Endodermal cell (in vitro differentiated cells): Measurements from ENCODE around the gene RBM6. TPM values are rescaled to one million over a fixed set of nuclear protein-coding genes. Genes with fewer than 3 reads are reported as not detected.
A peak's percentile ranks its signal among the peaks of the same experiment; 100 is the strongest.

Experiments used
- DNase-seq: peaks from one replicate; pipeline ENCODE4 v3.0.0-alpha.2; 2017
- H3K27ac ChIP-seq: 2 replicates; pipeline ENCODE4 v1.5.1; 2013; ENCODE audit warnings: mild to moderate bottlenecking, low read depth, low read length, moderate library complexity
- H3K27me3 ChIP-seq: 2 replicates; pipeline ENCODE4 v1.6.1; 2013; ENCODE audit warnings: mild to moderate bottlenecking, low read length, moderate library complexity; ENCODE audit not compliant: insufficient read depth, control insufficient read depth, poor library complexity, severe bottlenecking
- H3K36me3 ChIP-seq: 2 replicates; pipeline ENCODE4 v1.7.0; 2013; ENCODE audit warnings: mild to moderate bottlenecking, low read length, moderate library complexity; ENCODE audit not compliant: control insufficient read depth, insufficient read depth
- H3K4me1 ChIP-seq: one replicate; pipeline ENCODE4 v1.7.0; 2013; ENCODE audit warnings: low read length; ENCODE audit not compliant: control insufficient read depth, insufficient read depth
- H3K4me3 ChIP-seq: 2 replicates; pipeline ENCODE4 v1.5.1; 2013; ENCODE audit warnings: mild to moderate bottlenecking, low read length, moderate library complexity
- H3K9ac ChIP-seq: 2 replicates; pipeline ENCODE4 v1.6.1; 2013; ENCODE audit warnings: mild to moderate bottlenecking, low read length, moderate library complexity; ENCODE audit not compliant: poor library complexity, severe bottlenecking; ENCODE audit errors: extremely low read depth
- H3K9me3 ChIP-seq: 2 replicates; pipeline ENCODE4 v1.6.1; 2013; ENCODE audit warnings: mild to moderate bottlenecking, low read length, moderate library complexity; ENCODE audit not compliant: control insufficient read depth
- H3K27ac Mint-ChIP-seq: 2 replicates; pipeline ENCODE4 v1.8.0; 2020; ENCODE audit warnings: mixed read lengths
- H3K27me3 Mint-ChIP-seq: 2 replicates; pipeline ENCODE4 v1.8.0; 2021; ENCODE audit warnings: mild to moderate bottlenecking, mixed read lengths; ENCODE audit not compliant: insufficient read depth
- H3K36me3 Mint-ChIP-seq: 2 replicates; pipeline ENCODE4 v1.8.0; 2020; ENCODE audit warnings: low read depth, mixed read lengths
- H3K4me1 Mint-ChIP-seq: 2 replicates; pipeline ENCODE4 v1.8.0; 2020; ENCODE audit warnings: mixed read lengths
- H3K4me3 Mint-ChIP-seq: 2 replicates; pipeline ENCODE4 v1.8.0; 2020; ENCODE audit warnings: mild to moderate bottlenecking, moderate library complexity, mixed read lengths
- H3K9me3 Mint-ChIP-seq: 2 replicates; pipeline ENCODE4 v1.8.0; 2020; ENCODE audit warnings: mild to moderate bottlenecking, mixed read lengths
- WGBS, 2 experiments: methylation state at CpG; one replicate each; pipeline versions ENCODE4 v1.1.5 to v1.1.7; 2013; ENCODE audit warnings: missing lambda C conversion rate in 2 of 2, mixed read lengths in 1 of 2; ENCODE audit not compliant: insufficient coverage in 1 of 2, insufficient read length in 1 of 2; 5-methylcytosine and 5-hydroxymethylcytosine counted together
- total RNA-seq, 2 donors: library from RNA; stranded (reverse); fragmentation: NEBNext Ultra II Directional in 1 of 2; extraction: Animal tissue kit (Norgen Biotek cat#: 25700) in 1 of 2; gene quantifications; 2 replicates in 1 of 2; 3 replicates in 1 of 2; pipeline ENCODE4 v1.2.1, GENCODE V29; 2021
- TF ChIP-seq, protein P1 (sequence below): fragments of 200-600 bp; sonication (generic); conservative IDR thresholded peaks from 2 replicates; pipeline ENCODE4 v1.5.0; 2021; ENCODE audit warnings: antibody characterized with exemption, mild to moderate bottlenecking

The RBM6 gene
- total RNA-seq, 2 donors from 2014 or later: 116 to 168 TPM

DNA sequence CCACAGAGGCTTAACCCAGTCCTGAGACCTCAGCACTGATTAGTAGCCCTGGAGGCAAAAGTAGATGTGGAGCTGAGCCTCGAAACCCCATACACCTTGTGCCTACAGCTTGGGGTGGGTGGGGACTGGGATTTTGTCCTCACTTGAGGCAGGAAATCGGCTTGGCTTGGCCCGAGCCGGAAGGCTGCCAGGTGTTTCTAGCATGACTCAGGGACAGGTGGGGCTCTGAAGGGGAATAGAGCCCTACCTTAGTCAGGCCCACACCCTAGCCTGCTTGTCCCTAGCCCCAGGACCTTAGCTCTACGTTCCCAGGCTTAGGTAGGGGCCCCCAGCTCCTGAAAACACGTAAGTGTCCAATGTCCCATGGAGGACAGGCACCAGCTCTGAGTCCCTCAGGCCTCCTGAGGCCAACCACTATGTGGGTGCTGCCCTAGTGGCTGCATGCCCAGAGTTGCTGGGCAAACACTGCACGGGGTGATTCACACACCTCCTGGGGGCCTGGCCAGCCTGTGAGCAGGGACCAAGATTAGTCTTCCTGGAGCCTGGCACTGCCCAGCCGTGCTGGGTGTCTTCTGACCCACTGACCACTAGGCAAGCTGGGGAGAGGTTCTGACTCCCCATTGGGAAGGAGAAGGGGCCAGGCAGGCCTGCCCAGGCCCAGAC, 39.3 kb upstream of the RBM6 start:
- no peak for DNase-seq
- H3K36me3 ChIP-seq: no peaks in the 10 kb centered on the region
- no peaks in the 10 kb centered on the region for H3K9me3 ChIP-seq
- H3K27ac ChIP-seq: no peak overlapping the region
- no peak overlapping the region for H3K4me3 Mint-ChIP-seq
- WGBS, 2 experiments: 85 to 89% methylated on average over 5 to 8 of the region's 8 CpGs
- TF ChIP-seq, protein P1, sequence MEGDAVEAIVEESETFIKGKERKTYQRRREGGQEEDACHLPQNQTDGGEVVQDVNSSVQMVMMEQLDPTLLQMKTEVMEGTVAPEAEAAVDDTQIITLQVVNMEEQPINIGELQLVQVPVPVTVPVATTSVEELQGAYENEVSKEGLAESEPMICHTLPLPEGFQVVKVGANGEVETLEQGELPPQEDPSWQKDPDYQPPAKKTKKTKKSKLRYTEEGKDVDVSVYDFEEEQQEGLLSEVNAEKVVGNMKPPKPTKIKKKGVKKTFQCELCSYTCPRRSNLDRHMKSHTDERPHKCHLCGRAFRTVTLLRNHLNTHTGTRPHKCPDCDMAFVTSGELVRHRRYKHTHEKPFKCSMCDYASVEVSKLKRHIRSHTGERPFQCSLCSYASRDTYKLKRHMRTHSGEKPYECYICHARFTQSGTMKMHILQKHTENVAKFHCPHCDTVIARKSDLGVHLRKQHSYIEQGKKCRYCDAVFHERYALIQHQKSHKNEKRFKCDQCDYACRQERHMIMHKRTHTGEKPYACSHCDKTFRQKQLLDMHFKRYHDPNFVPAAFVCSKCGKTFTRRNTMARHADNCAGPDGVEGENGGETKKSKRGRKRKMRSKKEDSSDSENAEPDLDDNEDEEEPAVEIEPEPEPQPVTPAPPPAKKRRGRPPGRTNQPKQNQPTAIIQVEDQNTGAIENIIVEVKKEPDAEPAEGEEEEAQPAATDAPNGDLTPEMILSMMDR: no peak
- peaks cover 3% of the 10 kb centered on the region for H3K27me3 Mint-ChIP-seq
- no peak overlapping the region for H3K4me3 ChIP-seq
- no peak overlapping the region for H3K9ac ChIP-seq
- H3K27ac Mint-ChIP-seq: no peak overlapping the region
- no peaks in the 10 kb centered on the region for H3K27me3 ChIP-seq
- H3K36me3 Mint-ChIP-seq: no peaks in the 10 kb centered on the region
- peaks cover 3% of the 10 kb centered on the region for H3K4me1 Mint-ChIP-seq
- no peaks in the 10 kb centered on the region for H3K4me1 ChIP-seq
- H3K9me3 Mint-ChIP-seq: no peaks in the 10 kb centered on the region

DNA sequence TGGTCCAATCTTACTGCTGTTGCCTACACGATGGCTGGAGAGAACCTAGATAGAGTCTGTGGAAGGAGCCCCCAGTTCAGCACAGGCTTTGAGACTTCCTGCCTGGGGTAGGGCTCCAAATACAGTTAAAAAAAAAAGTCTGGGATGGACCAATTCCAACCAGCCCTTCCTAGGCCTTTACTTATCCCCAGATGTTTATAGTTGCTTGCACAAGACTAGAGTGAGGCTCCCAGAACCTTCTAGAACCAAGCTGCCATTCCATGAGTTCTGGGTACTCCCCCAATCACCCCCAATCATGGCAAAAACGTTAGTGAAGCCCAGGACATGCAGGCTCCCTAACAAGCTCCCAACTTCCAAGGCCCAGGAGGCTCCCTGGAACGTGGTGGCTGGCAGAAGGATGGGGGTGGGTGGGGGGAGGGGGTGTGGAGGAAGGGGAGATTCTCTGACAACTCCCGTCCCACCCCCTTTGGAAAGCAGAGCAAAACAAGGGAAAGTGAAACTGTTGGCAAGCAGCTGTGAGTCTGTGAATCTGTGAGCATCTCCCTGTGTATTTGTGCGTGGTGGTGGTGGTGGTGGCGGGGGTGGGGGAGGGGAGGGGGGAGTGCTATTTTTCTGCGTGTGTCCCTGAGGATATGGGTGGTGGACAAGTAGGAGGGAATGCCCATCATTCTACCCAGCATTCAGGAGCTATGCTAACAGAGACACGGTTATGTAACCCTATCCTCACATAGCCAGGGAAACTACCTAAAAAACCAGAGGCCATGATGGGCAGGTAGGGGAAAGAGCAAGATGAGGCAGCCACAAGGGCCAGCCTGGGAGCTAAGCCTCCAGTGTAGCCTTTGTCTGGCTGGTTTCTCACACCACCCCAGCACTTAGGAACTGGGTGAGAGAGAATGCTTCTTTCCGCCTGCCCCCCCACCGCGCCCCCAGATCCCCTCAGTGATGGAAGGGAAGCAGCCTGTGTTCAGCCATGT, 38.3 kb upstream of the RBM6 start:
- Mint-ChIP-seq H3K9me3 (no peaks in the 10 kb centered on the region), H3K27me3 (peaks cover 3% of the 10 kb centered on the region), H3K4me3 (no peak overlapping the region), H3K36me3 (no peaks in the 10 kb centered on the region), H3K27ac (no peak overlapping the region), H3K4me1 (peaks cover 10% of the 10 kb centered on the region)
- WGBS, 2 experiments: 86 to 96% methylated on average over 3 to 8 of the region's 11 CpGs
- Histone ChIP-seq H3K27me3 (no peaks in the 10 kb centered on the region), H3K4me1 (peaks cover 3% of the 10 kb centered on the region), H3K36me3 (no peaks in the 10 kb centered on the region), H3K9ac (no peak overlapping the region), H3K9me3 (no peaks in the 10 kb centered on the region), H3K27ac (no peak overlapping the region), H3K4me3 (no peak overlapping the region)
- TF ChIP-seq, protein P1: no peak
- DNase-seq: no peak

DNA sequence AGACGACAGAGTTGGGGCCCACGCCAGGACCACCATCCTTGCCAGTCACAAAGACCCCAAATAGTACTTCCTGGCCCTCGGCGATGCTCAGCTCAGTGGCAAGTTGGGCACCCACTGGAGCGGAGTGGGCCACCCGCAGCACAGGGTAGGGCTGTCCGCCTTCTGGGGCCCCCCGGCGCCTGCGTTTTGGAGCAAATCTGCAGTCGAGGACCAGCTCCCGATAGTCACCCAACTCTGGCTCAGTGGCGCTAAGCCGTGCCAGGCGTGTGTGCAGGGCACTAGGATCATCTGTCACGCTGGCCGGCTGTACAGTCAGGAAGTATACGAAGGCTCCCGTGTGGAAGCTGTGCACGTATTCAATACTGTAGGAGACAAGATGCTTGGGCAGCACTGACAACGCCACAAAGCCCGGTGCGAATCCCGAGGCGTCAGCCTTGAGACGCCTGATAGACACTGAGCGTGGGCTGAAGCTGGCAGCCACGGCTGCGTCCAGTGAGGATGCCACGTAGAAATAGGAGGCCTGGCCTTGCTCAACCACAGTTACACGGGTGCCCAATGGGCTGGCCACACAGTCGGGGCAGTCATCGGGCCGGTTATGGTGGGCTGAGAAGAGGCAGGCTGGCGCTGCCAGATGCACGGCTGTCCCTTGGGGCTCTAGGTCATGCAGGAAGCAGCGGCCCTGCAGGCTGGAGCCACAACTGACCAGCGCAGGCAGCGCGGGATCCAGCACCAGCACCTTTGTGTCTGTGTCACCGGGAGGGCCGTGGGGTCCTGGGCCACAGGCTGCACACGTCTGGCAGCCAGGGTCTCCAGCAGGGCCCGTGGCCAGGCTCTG, 37.2 kb upstream of the RBM6 start:
- no peak overlapping the region for H3K4me3 ChIP-seq
- no peak overlapping the region for H3K27ac Mint-ChIP-seq

More for the DNA sequence above, 37.2 kb upstream of the RBM6 start:
- Histone ChIP-seq H3K27ac (no peak overlapping the region), H3K9ac (no peak overlapping the region), H3K4me1 (peaks cover 6% of the 10 kb centered on the region), H3K9me3 (no peaks in the 10 kb centered on the region), H3K27me3 (no peaks in the 10 kb centered on the region), H3K36me3 (no peaks in the 10 kb centered on the region)
- Mint-ChIP-seq H3K4me1 (peaks cover 16% of the 10 kb centered on the region), H3K4me3 (peak overlapping the region; percentile 45), H3K27me3 (peaks cover 3% of the 10 kb centered on the region), H3K36me3 (no peaks in the 10 kb centered on the region), H3K9me3 (no peaks in the 10 kb centered on the region)
- TF ChIP-seq, protein P1: no peak
- no peak for DNase-seq
- WGBS, 2 experiments: 94 to 96% methylated on average over 38 to 44 of the region's 44 CpGs
